Tibial nerve (tissue), 4 donors: ENCODE results near the gene MPPED1.

ENCODE experiments used
- EP300 ChIP-seq, 2 donors: sonication (generic); formaldehyde crosslinking; IDR thresholded peaks; one replicate each; pipeline ENCODE4 v1.6.1; 2017; ENCODE audit warnings: antibody characterized with exemption in 2 of 2, mild to moderate bottlenecking in 1 of 2
- POLR2A ChIP-seq, 2 donors: fragments of 450-650 bp; IDR thresholded peaks; one replicate each; pipeline ENCODE4 v1.6.1; 2017; ENCODE audit warnings: antibody characterized with exemption in 2 of 2, mild to moderate bottlenecking in 2 of 2, moderate library complexity in 2 of 2
- TF ChIP-seq, protein P1 (sequence below), 5 experiments: fragments of 200-600 bp in 3 of 5; fragments of 450-650 bp in 2 of 5; sonication (generic) in 3 of 5; IDR thresholded peaks; one replicate each; pipeline ENCODE4 v1.5.1; 2016 to 2019; ENCODE audit warnings: antibody characterized with exemption in 5 of 5, mild to moderate bottlenecking in 3 of 5, moderate library complexity in 2 of 5

GRCh38 chr22:43392385-43392989 lies 19.3 kb upstream of the MPPED1 start:
- TF ChIP-seq, protein P1, sequence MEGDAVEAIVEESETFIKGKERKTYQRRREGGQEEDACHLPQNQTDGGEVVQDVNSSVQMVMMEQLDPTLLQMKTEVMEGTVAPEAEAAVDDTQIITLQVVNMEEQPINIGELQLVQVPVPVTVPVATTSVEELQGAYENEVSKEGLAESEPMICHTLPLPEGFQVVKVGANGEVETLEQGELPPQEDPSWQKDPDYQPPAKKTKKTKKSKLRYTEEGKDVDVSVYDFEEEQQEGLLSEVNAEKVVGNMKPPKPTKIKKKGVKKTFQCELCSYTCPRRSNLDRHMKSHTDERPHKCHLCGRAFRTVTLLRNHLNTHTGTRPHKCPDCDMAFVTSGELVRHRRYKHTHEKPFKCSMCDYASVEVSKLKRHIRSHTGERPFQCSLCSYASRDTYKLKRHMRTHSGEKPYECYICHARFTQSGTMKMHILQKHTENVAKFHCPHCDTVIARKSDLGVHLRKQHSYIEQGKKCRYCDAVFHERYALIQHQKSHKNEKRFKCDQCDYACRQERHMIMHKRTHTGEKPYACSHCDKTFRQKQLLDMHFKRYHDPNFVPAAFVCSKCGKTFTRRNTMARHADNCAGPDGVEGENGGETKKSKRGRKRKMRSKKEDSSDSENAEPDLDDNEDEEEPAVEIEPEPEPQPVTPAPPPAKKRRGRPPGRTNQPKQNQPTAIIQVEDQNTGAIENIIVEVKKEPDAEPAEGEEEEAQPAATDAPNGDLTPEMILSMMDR (IDR thresholded peaks at IDR 0.05): no peak
- TF ChIP-seq POLR2A (IDR thresholded peaks at IDR 0.05): no peak
- TF ChIP-seq EP300 (IDR thresholded peaks at IDR 0.05): no peak
